Right lobe of liver (tissue), 6 donors: ENCODE measurements around the gene TMEM130. TPM values are rescaled to one million over a fixed set of nuclear protein-coding genes. Genes with fewer than 3 reads are reported as not detected.
A peak's percentile ranks its signal among the peaks of the same experiment; 100 is the strongest.

Experiments
- ATAC-seq, 4 donors: fragments of 200-7000 bp; cut with Tn5 transposase; one replicate each; pipeline ENCODE4 v1.9.1; 2020; ENCODE audit warnings: mild to moderate bottlenecking in 4 of 4, moderate library complexity in 4 of 4
- DNase-seq, 3 donors: peaks; one replicate each; pipeline ENCODE4 v3.0.0-alpha.2; 2020
- H3K27ac ChIP-seq, 3 donors: fragments of 200-600 bp; one replicate each; pipeline ENCODE4 v1.8.0; 2022
- H3K27me3 ChIP-seq, 2 donors: fragments of 200-600 bp; one replicate each; pipeline ENCODE4 v1.8.0; 2022
- H3K36me3 ChIP-seq, 4 donors: fragments of 200-600 bp; sonication (generic) in 1 of 4; one replicate each; pipeline versions ENCODE4 v1.5.1 to v1.8.0; 2017 to 2022; ENCODE audit warnings: control low read depth in 1 of 4
- H3K4me1 ChIP-seq, 4 donors: fragments of 200-600 bp; sonication (generic) in 1 of 4; one replicate each; pipeline versions ENCODE4 v1.5.1 to v1.8.0; 2017 to 2022; ENCODE audit warnings: control low read depth in 1 of 4
- H3K4me3 ChIP-seq, 3 donors: fragments of 200-600 bp; one replicate each; pipeline ENCODE4 v1.8.0; 2022
- H3K9me3 ChIP-seq, 4 donors: fragments of 200-600 bp; sonication (generic) in 1 of 4; one replicate each; pipeline versions ENCODE4 v1.5.1 to v1.8.0; 2017 to 2022; ENCODE audit warnings: control low read depth in 1 of 4
- CTCF ChIP-seq, 4 donors: fragments of 200-600 bp in 3 of 4; fragments of 450-650 bp in 1 of 4; IDR thresholded peaks; one replicate each; pipeline versions ENCODE4 v1.5.1 to v1.8.0; 2016 to 2022; ENCODE audit warnings: antibody characterized with exemption in 4 of 4, mild to moderate bottlenecking in 2 of 4
- POLR2A ChIP-seq: fragments of 450-650 bp; IDR thresholded peaks from one replicate; pipeline ENCODE4 v1.6.1; 2017; ENCODE audit warnings: antibody characterized with exemption, mild to moderate bottlenecking
- WGBS: methylation state at CpG from one replicate; pipeline ENCODE4 v1.1.6; 2018; ENCODE audit warnings: low coverage, low lambda C conversion rate; ENCODE audit not compliant: insufficient coverage; ENCODE audit errors: missing lambda C conversion rate; 5-methylcytosine and 5-hydroxymethylcytosine counted together
- intact Hi-C, 2 donors: fragments of 100-400 bp; cut with DNase I; formaldehyde crosslinking; loops; one replicate each; pipeline versions ENCODE4 v1.11.2 to v1.14.1; 2022
- microRNA-seq, 2 donors: library from miRNA; unstranded; fragments of <30 nt; microRNA quantifications; one replicate each; pipeline ENCODE4, GENCODE V29; 2019 to 2020
- small RNA-seq, 2 experiments: library from RNA; depleted of rRNA; stranded (forward); fragments of <200 nt; gene quantifications; one replicate each; pipeline ENCODE3, GENCODE V24; 2016
- total RNA-seq, 6 experiments: library from RNA; depleted of rRNA in 2 of 6; stranded (reverse); fragments of >200 nt in 2 of 6; fragmentation: NEBNext Ultra II Directional in 3 of 6; extraction: Animal tissue kit (Norgen Biotek cat#: 25700) in 3 of 6; gene quantifications; one replicate each; pipeline versions ENCODE4 v1.1.0 to v1.2.4, GENCODE V29; 2016 to 2023
- donor health status: DM: no; HTN: yes; CAD: no.
- donor health status: DM: no; HTN: no; CAD: no.
- donor health status: DM: no; HTN: no; CAD: no.
- donor health status: DM: no; HTN: yes; CAD: no.
- donor health status: DM: no; HTN: yes; CAD: no.

Gene TMEM130
- total RNA-seq, 6 experiments from 2014 or later = not detected

- 27% methylated on average over 2 of the region's 7 CpGs for whole genome bisulfite sequencing
Observed at GRCh38 chr7:98802088-98802780, 67.6 kb downstream of the TMEM130 start.

GRCh38 chr7:98800996-98801395 is 68.8 kb downstream of the TMEM130 start:
- TF ChIP-seq POLR2A (no peak), CTCF (IDR thresholded peaks at IDR 0.05) (no peak)
- 72% methylated on average over 4 of the region's 4 CpGs for WGBS
- no peak for DNase-seq
- H3K4me3 ChIP-seq = no peak overlapping the region
- no peak overlapping the region for H3K27ac ChIP-seq
- no peaks in the 10 kb centered on the region for H3K4me1 ChIP-seq
- no peak for ATAC-seq
- intact Hi-C loops = no loop called here
- H3K36me3 ChIP-seq = no peaks in the 10 kb centered on the region
- H3K9me3 ChIP-seq = no peaks in the 10 kb centered on the region
- no peaks in the 10 kb centered on the region for H3K27me3 ChIP-seq

More at GRCh38 chr7:98802088-98802780, 67.6 kb downstream of the TMEM130 start:
- Histone ChIP-seq H3K36me3 (no peaks in the 10 kb centered on the region), H3K4me1 (no peaks in the 10 kb centered on the region), H3K27me3 (no peaks in the 10 kb centered on the region), H3K4me3 (no peak overlapping the region), H3K27ac (no peak overlapping the region), H3K9me3 (no peaks in the 10 kb centered on the region)
- DNase-seq = peak in 1 of 3 donors; percentile 25
- intact Hi-C loops = no loop called here
- no peak for TF ChIP-seq CTCF (IDR thresholded peaks at IDR 0.05)
- no peak for TF ChIP-seq POLR2A
- peak; percentile 38 to 71 (median 54) for ATAC-seq

- H3K27me3 ChIP-seq = no peaks in the 10 kb centered on the region
- no peaks in the 10 kb centered on the region for H3K9me3 ChIP-seq
- 53% methylated on average over 3 of the region's 8 CpGs for WGBS
- no peaks in the 10 kb centered on the region for H3K4me1 ChIP-seq
- no peaks in the 10 kb centered on the region for H3K36me3 ChIP-seq
- TF ChIP-seq POLR2A (no peak), CTCF (IDR thresholded peaks at IDR 0.05) (no peak)
- H3K27ac ChIP-seq = no peak overlapping the region
- ATAC-seq = no peak
- intact Hi-C loops = no loop called here
- H3K4me3 ChIP-seq = no peak overlapping the region
- DNase-seq = no peak
Observed at GRCh38 chr7:98797150-98797549, 72.7 kb downstream of the TMEM130 start.

Small RNAs within 50 kb of the gene (microRNA-seq; reads per million reads assigned to microRNA genes)
- gene MIR3609 = 0.64 to 1.4 reads per million in 2 donors

Small RNAs within 50 kb of the gene (small RNA-seq; reads per million reads assigned to genes)
- gene MIR3609 = 0.77 to 4.9 reads per million in 2 experiments

Other genes with a start within 250 kb of the TMEM130 start
- 10 to 100 TPM; 16.1 to 20.5 (median 18.6) TPM for gene TRRAP, start 8.5 kb upstream of the TMEM130 start, total RNA-seq